A549 treated with Hydrocortisone at 1 μM for 4 hours (cell line): ENCODE data around the gene PMVK. TPM values are rescaled to one million over a fixed set of nuclear protein-coding genes. Genes with fewer than 3 reads are reported as not detected.

Experiments used
- total RNA-seq: library from RNA; stranded (reverse); fragments of 200-300 nt; extraction: Qiagen RNA extraction; gene quantifications from 5 replicates; pipeline ENCODE4 v1.2.3, GENCODE V29; 2022

Gene PMVK
- total RNA-seq, result 42.1 to 48.4 TPM (median 43.6 TPM) in 5 replicates

GRCh38 chr1:154936555-154937084 lies at the start of gene PMVK:
Gene PMVK (minus strand): TSS chr1:154936719. CDS start chr1:154936685, 34 bp downstream.

DNA sequence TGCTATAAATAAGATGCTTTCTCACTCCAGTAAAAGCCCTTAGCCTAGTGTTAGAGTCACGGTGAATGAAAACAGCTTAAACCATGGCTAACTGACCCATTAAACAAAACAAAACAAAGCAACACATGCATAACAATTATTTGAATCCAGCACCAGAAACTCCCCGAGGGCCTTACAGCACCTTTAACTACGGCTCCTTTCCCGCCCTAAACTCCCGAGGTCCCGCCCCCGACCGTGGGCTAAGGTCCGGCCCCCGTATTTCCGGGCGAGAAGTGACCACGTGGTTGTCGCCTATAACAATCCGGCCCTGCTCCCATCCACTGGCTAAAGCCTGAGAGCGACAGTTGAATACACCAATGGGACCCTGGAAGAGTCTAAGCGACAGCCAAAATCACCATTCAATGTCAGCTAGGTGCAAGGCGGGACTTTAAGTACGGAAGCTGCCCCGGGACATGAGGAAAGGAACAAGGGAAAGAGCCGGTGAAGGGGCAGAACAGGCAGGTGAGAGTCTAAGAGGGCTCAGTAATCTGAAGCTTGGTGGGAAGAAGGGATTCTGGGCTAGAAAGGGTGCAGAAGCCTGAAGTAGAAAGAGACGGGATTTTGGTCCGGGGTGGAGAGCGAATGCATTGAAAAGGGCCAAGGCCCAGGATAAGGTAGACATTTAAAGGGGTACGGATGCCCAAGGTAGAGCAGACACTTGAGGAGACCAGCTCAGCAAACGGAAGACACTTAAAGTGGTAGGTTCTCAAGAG lies 46.6 kb upstream of the PMVK start, which contains the start of gene FLAD1:
Gene FLAD1 (plus strand): TSS at position 448 of the 752 bp plus-strand sequence. CDS start 351 bp downstream, outside the sequence.

DNA sequence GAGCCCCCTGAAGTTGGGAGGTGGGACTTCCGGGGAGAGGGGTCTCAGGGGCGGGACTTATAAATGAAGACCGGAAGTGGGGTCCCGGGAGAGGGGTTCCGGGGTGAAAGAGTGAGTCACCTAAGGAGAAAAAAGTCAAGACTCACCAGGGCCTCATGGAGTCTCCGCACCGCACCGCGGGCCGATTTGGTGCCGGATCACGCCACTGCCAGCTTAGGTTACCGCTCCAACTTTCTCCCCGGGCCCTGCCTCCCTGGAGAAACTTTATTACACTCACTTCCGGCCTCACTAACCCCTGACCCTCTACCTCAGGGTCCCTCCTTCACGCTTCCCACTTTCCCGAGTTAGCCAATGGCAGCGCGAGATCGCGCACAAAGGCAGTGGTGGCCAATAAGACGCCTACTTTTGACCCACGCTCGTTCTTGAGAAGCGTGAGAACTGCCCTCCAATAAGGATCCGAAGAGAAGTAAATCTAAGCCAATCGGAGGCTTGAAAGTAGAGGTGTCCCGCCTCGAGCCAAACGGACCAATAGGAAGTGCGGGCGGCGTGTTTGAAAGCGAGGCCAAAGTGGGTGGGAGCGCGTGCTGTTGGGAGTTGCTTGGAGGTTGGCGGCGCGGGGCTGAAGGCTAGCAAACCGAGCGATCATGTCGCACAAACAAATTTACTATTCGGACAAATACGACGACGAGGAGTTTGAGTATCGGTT lies 37.7 kb upstream of the PMVK start, which contains the start of gene CKS1B:
Gene CKS1B (plus strand): TSS at position 580 of the 706 bp plus-strand sequence. CDS start 65 bp downstream, at position 645.

DNA sequence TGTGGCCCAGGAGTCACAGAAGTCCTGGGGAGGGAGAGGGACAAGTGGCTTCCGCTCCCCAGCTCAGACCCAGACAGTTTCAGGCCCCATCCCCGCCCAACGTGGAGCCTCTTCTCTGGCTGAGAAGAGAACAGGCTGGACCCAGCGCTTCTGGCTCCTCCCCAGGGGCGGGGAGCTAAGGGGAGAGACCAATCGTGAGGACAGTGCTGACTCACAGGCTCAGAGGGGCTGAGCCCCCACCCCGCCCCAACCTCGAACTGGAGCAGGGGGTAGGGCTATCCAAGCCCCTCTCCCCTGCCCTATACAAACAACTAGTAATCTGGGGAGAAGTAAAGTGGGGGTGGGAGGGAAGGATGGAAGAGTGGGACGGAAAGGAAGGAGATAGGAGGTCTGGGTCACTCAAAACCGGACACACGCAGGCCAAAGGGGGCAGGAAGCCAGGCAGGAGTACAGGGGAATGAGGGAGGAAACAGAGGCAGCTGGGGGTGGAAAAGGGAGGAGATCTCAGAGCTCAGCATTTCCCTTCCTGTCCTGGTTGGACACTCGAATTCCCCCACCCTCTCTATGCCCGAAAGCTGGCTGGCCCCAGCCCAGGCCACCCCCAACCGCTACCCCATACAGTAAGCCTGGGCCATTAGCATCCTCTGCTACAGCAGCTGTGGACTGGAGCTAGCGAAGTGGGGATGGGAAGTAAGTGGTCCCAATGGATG lies 34.3 kb upstream of the PMVK start, which contains the start of gene SHC1:
Gene SHC1 (minus strand): TSS at position 117 of the 710 bp plus-strand sequence. CDS start 221 bp downstream, outside the sequence.

DNA sequence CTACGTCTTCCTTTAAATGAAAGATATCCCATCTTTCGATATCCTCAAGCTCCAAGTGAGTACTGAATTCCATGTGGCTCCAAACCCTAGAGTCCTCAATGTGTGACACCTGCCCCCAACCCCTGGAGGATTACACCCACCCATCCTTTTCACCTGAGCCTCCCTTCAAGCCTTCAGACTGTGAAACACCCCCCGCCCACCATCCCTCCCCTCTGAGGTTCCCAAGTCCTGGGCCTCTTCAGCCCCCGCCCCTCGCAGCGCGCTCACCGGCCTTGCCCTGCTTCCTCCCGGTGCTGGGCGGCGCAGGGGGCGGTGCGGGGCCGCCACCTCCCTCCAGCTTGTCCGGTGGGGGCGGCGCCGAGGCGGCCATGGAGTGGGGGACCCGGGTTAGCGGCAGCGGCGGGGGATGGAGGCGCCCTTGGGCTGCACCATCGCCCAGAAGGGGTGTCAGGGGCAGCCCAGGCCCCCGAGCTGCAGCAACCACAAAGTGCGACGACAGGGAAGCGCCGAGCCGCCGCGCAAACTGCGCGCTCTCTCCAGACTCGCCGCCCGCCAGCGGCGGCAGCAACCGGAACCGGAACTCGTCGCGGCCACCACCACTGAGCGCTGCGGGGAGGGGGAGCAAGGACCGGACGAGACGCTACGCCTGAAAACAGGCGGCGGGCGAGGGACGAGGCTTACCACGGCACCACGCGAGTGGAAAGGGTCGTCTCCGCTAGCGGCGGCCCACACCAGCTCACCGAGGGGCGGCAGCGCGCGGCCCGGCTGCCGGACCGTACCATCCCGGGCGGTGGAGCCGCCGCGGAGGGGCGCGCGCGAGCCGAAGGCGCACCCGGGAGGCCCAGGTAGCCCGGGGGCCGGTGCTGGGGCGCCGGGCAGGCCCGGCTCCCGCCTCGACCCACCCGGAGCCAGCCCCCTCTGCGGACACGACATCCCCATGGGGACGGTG lies 25.0 kb upstream of the PMVK start, which contains the start of gene PYGO2:
Gene PYGO2 (minus strand): TSS at position 576 of the 949 bp plus-strand sequence. CDS start 206 bp downstream, at position 370.

GRCh38 chr1:154955718-154956543 lies 19.4 kb upstream of the PMVK start, which contains the start of gene PBXIP1:
Gene PBXIP1 (minus strand): TSS chr1:154956099. CDS start chr1:154953721, 2,378 bp downstream.

Other genes starting within 250 kb of the PMVK start
- gene KCNN3, start 66.4 kb downstream of the PMVK start, total RNA-seq, result 0.01 to 0.03 TPM (median 0.02 TPM) in 4 of 5 replicates, not detected in the other
- 13.1 to 16.1 TPM (median 14.7 TPM) in 5 replicates for gene PBXIP1, start 19.4 kb upstream of the PMVK start, total RNA-seq
- gene PYGO2, start 25.1 kb upstream of the PMVK start, total RNA-seq, result 20.1 to 24.8 TPM (median 23.2 TPM) in 5 replicates
- 194 to 253 TPM (median 238 TPM) in 5 replicates for gene SHC1, start 34.0 kb upstream of the PMVK start, total RNA-seq
- gene CKS1B, start 38.0 kb upstream of the PMVK start, total RNA-seq, result 311 to 367 TPM (median 344 TPM) in 5 replicates
- 38.8 to 45.4 TPM (median 43.8 TPM) in 5 replicates for gene FLAD1, start 46.6 kb upstream of the PMVK start, total RNA-seq
- not detected in 5 replicates for gene LENEP, start 56.9 kb upstream of the PMVK start, total RNA-seq
- 44.8 to 52.9 TPM (median 49.0 TPM) in 5 replicates for gene ZBTB7B, start 66.1 kb upstream of the PMVK start, total RNA-seq
- 0.37 to 0.77 TPM (median 0.52 TPM) in 5 replicates for gene DCST2, start 97.1 kb upstream of the PMVK start, total RNA-seq
- gene DCST1, start 97.1 kb upstream of the PMVK start, total RNA-seq, result 0.07 to 0.08 TPM in 2 of 5 replicates, not detected in the others
- gene ADAM15, start 114.6 kb upstream of the PMVK start, total RNA-seq, result 84.2 to 106 TPM (median 101 TPM) in 5 replicates
- 12.3 to 15.4 TPM (median 13.0 TPM) in 5 replicates for gene EFNA4, start 127.0 kb upstream of the PMVK start, total RNA-seq
- gene EFNA3, start 142.1 kb upstream of the PMVK start, total RNA-seq, result 9.7 to 11.7 TPM (median 11.6 TPM) in 5 replicates
- gene EFNA1, start 191.2 kb upstream of the PMVK start, total RNA-seq, result 21.4 to 32.6 TPM (median 26.0 TPM) in 5 replicates
- gene SLC50A1, start 199.1 kb upstream of the PMVK start, total RNA-seq, result 32.8 to 36.7 TPM (median 34.6 TPM) in 5 replicates
- 69.5 to 108 TPM (median 98.1 TPM) in 5 replicates for gene DPM3, start 203.8 kb upstream of the PMVK start, total RNA-seq
- gene KRTCAP2, start 236.6 kb upstream of the PMVK start, total RNA-seq, result 187 to 257 TPM (median 250 TPM) in 5 replicates
- 1.7 to 2.9 TPM (median 2.7 TPM) in 5 replicates for gene TRIM46, start 237.1 kb upstream of the PMVK start, total RNA-seq